PFSK-1 (cell line): ENCODE results near the gene PDZD7.

Experiments used
- FOXP2 ChIP-seq: optimal IDR thresholded peaks from 2 replicates; pipeline ENCODE3; 2011; ENCODE audit warnings: borderline replicate concordance, control low read depth, inconsistent platforms; ENCODE audit not compliant: insufficient read depth; ENCODE audit errors: extremely low read length, extremely low read depth
- POLR2AphosphoS5 ChIP-seq: IDR thresholded peaks from 2 replicates; pipeline ENCODE4 v1.6.1; 2012; ENCODE audit warnings: low read depth, mild to moderate bottlenecking, control low read depth, low read length, moderate library complexity
- SIN3A ChIP-seq: IDR thresholded peaks from 2 replicates; pipeline ENCODE4 v1.6.1; 2012; ENCODE audit warnings: mild to moderate bottlenecking, low read length, moderate library complexity, borderline replicate concordance; ENCODE audit not compliant: insufficient read depth
- TAF1 ChIP-seq: IDR thresholded peaks from 2 replicates; pipeline ENCODE4 v1.6.1; 2012; ENCODE audit warnings: low read length, control low read depth, borderline replicate concordance; ENCODE audit not compliant: insufficient read depth
- TF ChIP-seq, protein P1 (sequence below), 2 experiments: IDR thresholded peaks; 2 replicates each; pipeline versions ENCODE4 v1.6.1 to v1.8.0; 2011 to 2012; ENCODE audit warnings: low read depth in 2 of 2, low read length in 2 of 2, control low read depth in 1 of 2, inconsistent platforms in 1 of 2, mild to moderate bottlenecking in 1 of 2, moderate library complexity in 1 of 2; ENCODE audit not compliant: insufficient read depth in 1 of 2

The PDZD7 gene

DNA sequence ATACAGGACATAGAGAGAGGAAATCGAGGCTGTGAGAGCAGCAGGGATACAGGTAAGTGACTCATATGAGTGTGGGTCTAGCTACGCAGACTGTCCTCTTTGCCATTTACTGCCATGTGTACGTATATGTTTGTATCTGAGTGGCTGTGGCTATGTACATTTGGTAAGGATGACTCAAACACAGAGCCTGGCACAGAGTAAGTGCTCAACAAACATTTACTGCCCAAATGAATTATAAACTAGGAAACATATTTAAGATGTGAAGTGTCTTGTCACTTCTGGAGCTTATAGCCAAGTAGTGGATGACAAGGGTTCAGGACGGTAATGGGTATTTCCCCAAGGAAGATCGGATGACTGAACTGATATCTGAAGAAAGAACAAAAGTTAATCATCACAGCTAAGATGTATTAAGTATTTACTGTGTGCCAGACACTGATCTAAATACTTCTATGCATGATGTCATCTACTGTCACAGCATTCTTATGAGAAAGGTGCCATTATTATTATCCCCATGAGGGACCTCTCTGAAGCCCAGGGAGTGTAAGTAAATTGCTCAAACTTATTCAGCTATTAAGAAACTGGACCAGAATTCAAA lies 49.7 kb downstream of the PDZD7 start:
- no peak for TF ChIP-seq TAF1
- no peak for TF ChIP-seq POLR2AphosphoS5
- TF ChIP-seq FOXP2: no peak
- no peak for TF ChIP-seq SIN3A

DNA sequence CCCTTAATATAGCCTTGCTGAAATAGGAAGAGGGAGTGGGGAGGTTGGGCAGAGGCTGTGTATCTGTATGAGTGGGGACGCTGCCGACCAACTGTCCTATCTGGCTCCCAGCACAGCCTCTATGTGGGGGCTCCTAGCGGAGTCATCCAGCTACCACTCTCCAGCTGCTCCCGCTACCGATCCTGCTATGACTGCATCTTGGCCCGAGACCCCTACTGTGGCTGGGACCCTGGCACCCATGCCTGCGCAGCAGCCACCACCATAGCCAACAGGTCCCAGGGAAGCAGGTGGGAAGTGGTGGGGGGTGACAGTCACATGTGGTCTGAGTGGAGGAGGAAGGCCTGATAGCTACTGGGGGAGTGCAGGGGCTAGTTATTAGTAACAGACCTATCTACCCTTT lies 50.2 kb downstream of the PDZD7 start:
- TF ChIP-seq FOXP2 (no peak), SIN3A (no peak), POLR2AphosphoS5 (no peak), TAF1 (no peak)
- TF ChIP-seq, protein P1, sequence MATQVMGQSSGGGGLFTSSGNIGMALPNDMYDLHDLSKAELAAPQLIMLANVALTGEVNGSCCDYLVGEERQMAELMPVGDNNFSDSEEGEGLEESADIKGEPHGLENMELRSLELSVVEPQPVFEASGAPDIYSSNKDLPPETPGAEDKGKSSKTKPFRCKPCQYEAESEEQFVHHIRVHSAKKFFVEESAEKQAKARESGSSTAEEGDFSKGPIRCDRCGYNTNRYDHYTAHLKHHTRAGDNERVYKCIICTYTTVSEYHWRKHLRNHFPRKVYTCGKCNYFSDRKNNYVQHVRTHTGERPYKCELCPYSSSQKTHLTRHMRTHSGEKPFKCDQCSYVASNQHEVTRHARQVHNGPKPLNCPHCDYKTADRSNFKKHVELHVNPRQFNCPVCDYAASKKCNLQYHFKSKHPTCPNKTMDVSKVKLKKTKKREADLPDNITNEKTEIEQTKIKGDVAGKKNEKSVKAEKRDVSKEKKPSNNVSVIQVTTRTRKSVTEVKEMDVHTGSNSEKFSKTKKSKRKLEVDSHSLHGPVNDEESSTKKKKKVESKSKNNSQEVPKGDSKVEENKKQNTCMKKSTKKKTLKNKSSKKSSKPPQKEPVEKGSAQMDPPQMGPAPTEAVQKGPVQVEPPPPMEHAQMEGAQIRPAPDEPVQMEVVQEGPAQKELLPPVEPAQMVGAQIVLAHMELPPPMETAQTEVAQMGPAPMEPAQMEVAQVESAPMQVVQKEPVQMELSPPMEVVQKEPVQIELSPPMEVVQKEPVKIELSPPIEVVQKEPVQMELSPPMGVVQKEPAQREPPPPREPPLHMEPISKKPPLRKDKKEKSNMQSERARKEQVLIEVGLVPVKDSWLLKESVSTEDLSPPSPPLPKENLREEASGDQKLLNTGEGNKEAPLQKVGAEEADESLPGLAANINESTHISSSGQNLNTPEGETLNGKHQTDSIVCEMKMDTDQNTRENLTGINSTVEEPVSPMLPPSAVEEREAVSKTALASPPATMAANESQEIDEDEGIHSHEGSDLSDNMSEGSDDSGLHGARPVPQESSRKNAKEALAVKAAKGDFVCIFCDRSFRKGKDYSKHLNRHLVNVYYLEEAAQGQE (IDR thresholded peaks at IDR 0.05; ENCODE audit: insufficient read depth in 1 of 2, low read depth in 2 of 2, low read length in 2 of 2): no peak

DNA sequence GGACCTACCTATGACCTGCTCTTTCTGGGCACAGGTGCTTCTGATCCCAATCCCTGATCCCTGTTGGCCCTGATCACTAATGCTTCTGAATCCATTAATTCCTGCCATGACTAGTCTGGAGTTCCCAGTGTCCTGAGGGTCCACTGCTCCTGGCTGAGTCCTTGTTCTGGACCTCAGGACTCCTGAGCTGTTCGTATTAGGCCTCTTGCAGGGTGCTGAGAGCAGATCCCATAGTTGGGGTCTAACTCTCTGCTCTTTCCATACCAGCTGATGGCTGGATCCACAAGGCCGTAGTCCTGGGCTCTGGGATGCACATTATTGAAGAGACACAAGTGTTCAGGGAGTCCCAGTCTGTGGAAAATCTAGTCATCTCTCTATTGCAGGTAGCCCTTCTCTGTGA lies 50.6 kb downstream of the PDZD7 start:
- TF ChIP-seq, protein P1 (IDR thresholded peaks at IDR 0.05; ENCODE audit: insufficient read depth in 1 of 2, low read depth in 2 of 2, low read length in 2 of 2): no peak
- TF ChIP-seq POLR2AphosphoS5 (no peak), SIN3A (no peak), TAF1 (no peak), FOXP2 (no peak)

DNA sequence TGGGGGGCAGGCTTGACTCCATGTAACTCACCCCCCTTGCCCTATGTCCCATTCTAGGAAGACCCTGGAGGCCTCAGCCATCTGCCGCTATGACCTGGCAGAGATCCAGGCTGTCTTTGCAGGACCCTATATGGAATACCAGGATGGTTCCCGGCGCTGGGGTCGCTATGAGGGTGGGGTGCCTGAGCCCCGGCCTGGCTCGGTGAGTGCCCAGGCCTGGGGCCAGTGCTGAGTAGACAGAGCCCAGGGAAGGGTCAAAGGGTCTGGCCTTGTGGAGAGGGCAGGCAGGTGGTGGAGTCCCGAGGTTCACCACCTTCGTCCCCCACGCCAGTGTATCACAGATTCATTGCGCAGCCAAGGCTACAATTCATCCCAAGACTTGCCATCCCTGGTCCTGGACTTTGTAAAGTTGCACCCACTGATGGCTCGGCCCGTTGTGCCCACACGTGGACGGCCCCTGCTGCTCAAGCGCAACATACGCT lies 51.1 kb downstream of the PDZD7 start:
- TF ChIP-seq FOXP2 (no peak), TAF1 (no peak), SIN3A (no peak)
- TF ChIP-seq, protein P1 (IDR thresholded peaks at IDR 0.05; ENCODE audit: insufficient read depth in 1 of 2, low read depth in 2 of 2, low read length in 2 of 2): no peak

DNA sequence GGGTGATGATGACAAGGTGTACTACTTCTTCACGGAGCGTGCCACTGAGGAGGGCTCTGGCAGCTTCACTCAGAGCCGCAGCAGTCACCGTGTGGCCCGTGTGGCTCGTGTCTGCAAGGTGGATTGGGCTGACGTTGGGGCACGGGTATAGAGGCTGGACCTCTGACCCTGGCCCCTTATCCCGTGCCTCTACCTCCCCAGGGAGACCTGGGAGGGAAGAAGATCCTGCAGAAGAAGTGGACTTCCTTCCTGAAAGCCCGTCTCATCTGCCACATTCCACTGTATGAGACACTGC lies 52.1 kb downstream of the PDZD7 start:
- TF ChIP-seq, protein P1 (IDR thresholded peaks at IDR 0.05; ENCODE audit: insufficient read depth in 1 of 2, low read depth in 2 of 2, low read length in 2 of 2): no peak
- TF ChIP-seq FOXP2 (no peak), SIN3A (no peak), POLR2AphosphoS5 (no peak), TAF1 (no peak)
